SK-N-MC (cell line): Measurements from ENCODE around the gene AURKAIP1.
A peak's percentile ranks its signal among the peaks of the same experiment; 100 is the strongest.
"Not testable (repeated sequence)": the region's sequence is repeated elsewhere in the genome, so short reads cannot be mapped to it uniquely, and the experiment has no call there.

ENCODE experiments used
- DNase-seq: peaks from one replicate; pipeline ENCODE4 v3.0.0-alpha.2; 2011; ENCODE audit warnings: low read depth, low spot score
- H3K27ac ChIP-seq: fragments of 200-600 bp; sonication (generic); 2 replicates; pipeline ENCODE4 v1.5.1; 2016; ENCODE audit warnings: mixed run types
- H3K36me3 ChIP-seq: fragments of 200-600 bp; sonication (generic); 2 replicates; pipeline ENCODE4 v1.6.1; 2017; ENCODE audit warnings: antibody characterized with exemption, low read length, mixed read lengths; ENCODE audit not compliant: insufficient read depth
- H3K4me3 ChIP-seq: fragments of 200-600 bp; sonication (generic); 2 replicates; pipeline ENCODE4 v1.5.1; 2016
- H3K9ac ChIP-seq: fragments of 200-600 bp; sonication (generic); 2 replicates; pipeline ENCODE4 v1.8.0; 2017; ENCODE audit warnings: mixed run types, mixed read lengths; ENCODE audit not compliant: insufficient read length
- H3K9me3 ChIP-seq: fragments of 200-600 bp; sonication (generic); 2 replicates; pipeline ENCODE4 v1.6.1; 2017; ENCODE audit warnings: low read depth, mild to moderate bottlenecking, antibody characterized with exemption, low read length, moderate library complexity, mixed read lengths
- EZH2 ChIP-seq: fragments of 200-600 bp; sonication (generic); IDR thresholded peaks from one replicate; pipeline ENCODE4 v1.6.1; 2017; ENCODE audit warnings: antibody characterized with exemption
- FOXP2 ChIP-seq: optimal IDR thresholded peaks from 2 replicates; pipeline ENCODE3; 2011; ENCODE audit warnings: mild to moderate bottlenecking, moderate library complexity; ENCODE audit not compliant: insufficient read depth; ENCODE audit errors: extremely low read length, control extremely low read depth
- POLR2AphosphoS5 ChIP-seq: IDR thresholded peaks from 2 replicates; pipeline ENCODE4 v1.6.1; 2012; ENCODE audit warnings: mild to moderate bottlenecking, low read depth, low read length, borderline replicate concordance

AURKAIP1 gene

DNA sequence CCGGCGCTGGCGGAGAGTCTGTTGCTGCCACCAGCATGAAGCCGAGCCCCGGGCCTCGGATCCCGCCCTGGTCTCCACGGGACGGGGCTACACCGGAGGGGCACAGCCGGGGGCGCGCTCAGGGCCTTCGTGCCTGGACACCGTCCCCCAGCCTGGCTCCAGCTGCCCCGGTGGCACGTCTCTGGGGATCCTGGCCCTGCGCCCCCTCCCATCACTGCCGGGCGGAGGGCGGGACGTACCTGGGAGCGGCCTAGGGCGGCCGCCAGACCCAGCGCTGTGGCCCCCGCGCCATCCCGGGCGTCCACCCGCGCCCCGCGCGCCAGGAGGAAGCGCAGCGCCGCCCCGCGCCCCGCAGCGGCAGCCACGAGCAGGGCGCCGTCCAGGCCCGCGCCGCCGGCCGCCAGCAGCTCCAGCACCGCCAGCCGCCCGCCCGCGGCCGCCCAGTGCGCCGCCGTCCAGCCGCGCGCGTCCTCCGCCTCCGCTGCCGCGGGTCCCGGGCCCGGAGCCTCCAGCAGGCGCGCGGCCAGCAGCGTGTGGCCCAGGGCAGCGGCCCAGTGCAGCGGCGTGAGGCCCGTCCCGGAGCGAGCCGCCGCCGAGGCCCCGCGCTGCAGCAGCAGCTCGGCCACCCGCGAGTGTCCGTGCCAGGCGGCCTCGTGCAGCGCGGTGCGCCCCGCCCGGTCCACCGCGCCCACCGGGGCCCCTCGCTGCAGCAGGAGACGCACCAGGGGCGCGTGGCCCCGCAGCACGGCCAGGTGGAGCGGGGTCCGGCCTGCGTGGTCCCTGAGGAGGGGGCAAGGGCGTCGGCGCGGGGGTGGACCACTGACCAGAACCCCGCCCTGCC lies 45.0 kb upstream of the AURKAIP1 start:
- Histone ChIP-seq H3K27ac (no peak overlapping the region), H3K4me3 (no peak overlapping the region), H3K9ac (no peak overlapping the region), H3K9me3 (no peaks in the 10 kb centered on the region), H3K36me3 (no peaks in the 10 kb centered on the region)
- TF ChIP-seq POLR2AphosphoS5 (no peak), FOXP2 (no peak), EZH2 (no peak)
- no peak for DNase-seq

DNA sequence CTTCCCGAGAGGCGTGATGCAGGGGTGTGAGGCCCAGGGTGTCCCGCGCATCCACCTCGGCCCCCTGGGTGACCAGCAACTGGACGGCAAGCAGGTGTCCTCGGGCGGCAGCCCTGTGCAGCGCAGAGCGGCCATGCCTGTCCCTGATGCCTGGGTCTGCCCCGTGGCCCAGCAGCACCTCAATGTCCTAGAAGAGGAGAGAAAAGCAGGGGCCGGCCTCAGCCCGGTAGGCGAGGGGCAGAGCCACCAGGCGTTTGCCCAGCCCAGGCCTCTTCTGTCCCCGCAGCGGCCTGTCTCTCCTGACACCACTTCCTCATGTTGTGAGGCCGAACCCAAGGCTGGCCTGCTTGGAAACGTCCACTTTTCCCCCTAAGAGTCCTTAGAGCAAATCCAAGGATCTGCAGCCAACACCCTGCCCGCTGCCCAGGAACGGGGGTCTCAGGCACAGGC lies 44.4 kb upstream of the AURKAIP1 start:
- Histone ChIP-seq H3K27ac (no peak overlapping the region), H3K9me3 (no peaks in the 10 kb centered on the region), H3K9ac (no peak overlapping the region), H3K36me3 (no peaks in the 10 kb centered on the region), H3K4me3 (no peak overlapping the region)
- DNase-seq: no peak
- TF ChIP-seq POLR2AphosphoS5: no peak
- TF ChIP-seq EZH2: no peak
- TF ChIP-seq FOXP2: no peak

GRCh38 chr1:1418464-1419362 lies 43.7 kb upstream of the AURKAIP1 start:
- H3K36me3 ChIP-seq: no peaks in the 10 kb centered on the region
- H3K9me3 ChIP-seq: no peaks in the 10 kb centered on the region
- H3K27ac ChIP-seq: no peak overlapping the region
- H3K9ac ChIP-seq: no peak overlapping the region
- no peak overlapping the region for H3K4me3 ChIP-seq
- TF ChIP-seq EZH2 (no peak), POLR2AphosphoS5 (no peak), FOXP2 (no peak)
- DNase-seq: no peak

- not testable (repeated sequence) for H3K36me3 ChIP-seq, H3K9me3 ChIP-seq, H3K4me3 ChIP-seq, DNase-seq, H3K27ac ChIP-seq, H3K9ac ChIP-seq
Measured at GRCh38 chr1:1417825-1418463, 42.9 kb upstream of the AURKAIP1 start.

DNA sequence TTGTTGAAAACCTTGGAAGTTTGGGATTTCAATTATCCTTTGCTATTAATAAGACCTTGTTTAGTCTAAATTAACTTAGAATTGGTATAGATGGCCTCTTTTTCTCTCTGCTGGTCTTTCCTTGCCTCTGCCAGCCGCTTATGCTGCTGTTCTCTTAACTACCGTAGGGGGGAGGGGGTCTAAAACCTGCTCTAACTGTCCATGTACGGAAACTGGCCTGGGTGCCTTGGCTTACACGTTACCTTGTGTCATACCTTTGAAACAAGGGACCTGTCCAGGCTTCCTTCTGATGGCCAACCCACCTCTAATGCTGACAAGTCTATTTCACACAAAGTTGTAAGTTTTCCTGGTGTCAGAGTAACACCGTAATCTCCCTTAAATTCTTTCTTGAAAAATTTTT lies 42.4 kb upstream of the AURKAIP1 start:
- not testable (repeated sequence) for H3K27ac ChIP-seq, H3K36me3 ChIP-seq, H3K9ac ChIP-seq, H3K4me3 ChIP-seq, H3K9me3 ChIP-seq, DNase-seq

DNA sequence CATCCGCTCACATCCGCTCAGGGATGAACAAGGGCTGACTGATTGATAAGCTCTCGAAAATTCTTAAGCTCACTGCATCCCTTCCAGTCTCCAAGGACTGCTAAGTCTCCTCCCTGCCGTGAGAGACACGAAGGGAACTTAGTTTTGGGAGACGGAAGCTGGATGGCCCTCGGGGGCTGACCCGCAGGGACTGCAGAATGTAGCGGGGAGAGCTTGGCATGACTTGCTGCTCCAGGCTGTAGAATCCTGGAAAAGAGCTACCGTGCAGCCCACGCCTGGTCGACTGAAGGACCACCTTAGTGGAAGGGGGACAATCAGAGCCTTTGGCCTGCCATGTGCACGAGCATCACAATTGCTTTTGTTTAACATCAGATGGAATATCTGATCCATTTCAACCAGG lies 40.7 kb upstream of the AURKAIP1 start:
- Histone ChIP-seq H3K36me3 (no peaks in the 10 kb centered on the region), H3K4me3 (no peak overlapping the region), H3K9ac (no peak overlapping the region), H3K27ac (no peak overlapping the region), H3K9me3 (no peaks in the 10 kb centered on the region)
- no peak for DNase-seq
- no peak for TF ChIP-seq EZH2
- TF ChIP-seq POLR2AphosphoS5: no peak
- TF ChIP-seq FOXP2: no peak

DNA sequence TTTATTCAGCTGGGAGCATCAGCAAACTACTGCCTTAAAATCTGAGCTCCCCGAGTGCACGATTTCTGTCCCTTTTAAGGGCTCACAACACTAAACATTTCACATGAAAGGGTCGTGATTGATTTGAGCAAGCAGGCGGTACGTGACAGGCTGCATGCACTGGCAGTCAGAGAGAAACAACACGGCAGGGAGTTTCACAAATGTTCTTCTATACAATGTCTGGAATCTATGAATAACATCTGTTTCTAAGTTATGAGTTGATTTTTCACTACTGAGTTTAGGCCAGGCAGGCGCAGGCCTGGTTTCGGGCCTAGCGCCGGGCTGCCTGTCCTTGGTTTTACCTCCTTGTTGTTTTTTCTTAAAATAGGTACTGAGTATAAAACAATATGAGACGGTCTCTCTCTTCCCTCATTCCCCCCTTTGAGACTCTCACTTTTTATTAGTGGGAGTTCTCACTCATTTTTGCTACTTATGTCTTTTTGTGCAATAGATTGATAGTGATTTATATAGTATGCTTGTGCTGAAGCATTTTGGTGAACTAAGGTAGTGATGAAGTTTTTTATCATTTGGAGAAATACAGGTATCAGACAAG lies 37.4 kb upstream of the AURKAIP1 start:
- not testable (repeated sequence) for DNase-seq, H3K9me3 ChIP-seq, H3K27ac ChIP-seq, H3K36me3 ChIP-seq, H3K4me3 ChIP-seq, H3K9ac ChIP-seq

- TF ChIP-seq POLR2AphosphoS5: peak; percentile 31; the same call in 1 of the 2 replicates
- TF ChIP-seq EZH2: no peak
- Histone ChIP-seq H3K27ac (no peak overlapping the region), H3K9me3 (no peaks in the 10 kb centered on the region), H3K9ac (no peak overlapping the region), H3K4me3 (no peak overlapping the region), H3K36me3 (peaks cover 7% of the 10 kb centered on the region)
- no peak for DNase-seq
Measured at GRCh38 chr1:1411626-1412025, 36.6 kb upstream of the AURKAIP1 start.

GRCh38 chr1:1410238-1410637 lies 35.2 kb upstream of the AURKAIP1 start:
- peaks cover 15% of the 10 kb centered on the region for H3K36me3 ChIP-seq
- H3K4me3 ChIP-seq, H3K27ac ChIP-seq, H3K9ac ChIP-seq, DNase-seq, H3K9me3 ChIP-seq: not testable (repeated sequence)
